Measurements from ENCODE around the gene PAOX.

PAOX gene

GRCh38 chr10:133388236-133388972, 9.3 kb downstream of the PAOX start:
- ATAC-seq (ENCODE audit: low read depth): no peak
- DNase-seq (ENCODE audit: low spot score): peak; percentile 43
- no peak overlapping the region for H3K27ac ChIP-seq (ENCODE audit: poor library complexity, severe bottlenecking)

GRCh38 chr10:133388973-133389818, 10.1 kb downstream of the PAOX start:
- Histone ChIP-seq H3K9me3 (ENCODE audit: severe bottlenecking) (no peaks in the 10 kb centered on the region), H3K4me1 (ENCODE audit: insufficient read depth, poor library complexity, severe bottlenecking) (peaks cover 5% of the 10 kb centered on the region), H3K4me3 (ENCODE audit: severe bottlenecking) (no peak overlapping the region), H3K27ac (ENCODE audit: poor library complexity, severe bottlenecking) (no peak overlapping the region), H3K36me3 (ENCODE audit: low read depth) (no peaks in the 10 kb centered on the region), H3K27me3 (ENCODE audit: insufficient read depth, poor library complexity, severe bottlenecking) (no peaks in the 10 kb centered on the region)
- no peak for ATAC-seq (ENCODE audit: low read depth)
- TF ChIP-seq CTCF (IDR thresholded peaks at IDR 0.05; ENCODE audit: poor library complexity, severe bottlenecking): no peak
- peak; percentile 38 for DNase-seq (ENCODE audit: low spot score)

More at GRCh38 chr10:133388236-133388972, 9.3 kb downstream of the PAOX start:
- Histone ChIP-seq H3K4me3 (ENCODE audit: severe bottlenecking) (no peak overlapping the region), H3K9me3 (ENCODE audit: severe bottlenecking) (no peaks in the 10 kb centered on the region), H3K27me3 (ENCODE audit: insufficient read depth, poor library complexity, severe bottlenecking) (no peaks in the 10 kb centered on the region), H3K36me3 (ENCODE audit: low read depth) (no peaks in the 10 kb centered on the region), H3K4me1 (ENCODE audit: insufficient read depth, poor library complexity, severe bottlenecking) (peaks cover 5% of the 10 kb centered on the region)
- no peak for TF ChIP-seq CTCF (IDR thresholded peaks at IDR 0.05; ENCODE audit: poor library complexity, severe bottlenecking)

GRCh38 chr10:133390597-133391248, 11.7 kb downstream of the PAOX start:
- no peak for TF ChIP-seq CTCF (IDR thresholded peaks at IDR 0.05; ENCODE audit: poor library complexity, severe bottlenecking)
- Histone ChIP-seq H3K9me3 (ENCODE audit: severe bottlenecking) (no peaks in the 10 kb centered on the region), H3K27me3 (ENCODE audit: insufficient read depth, poor library complexity, severe bottlenecking) (no peaks in the 10 kb centered on the region), H3K4me3 (ENCODE audit: severe bottlenecking) (no peak overlapping the region), H3K27ac (ENCODE audit: poor library complexity, severe bottlenecking) (no peak overlapping the region), H3K4me1 (ENCODE audit: insufficient read depth, poor library complexity, severe bottlenecking) (peaks cover 5% of the 10 kb centered on the region), H3K36me3 (ENCODE audit: low read depth) (peaks cover 4% of the 10 kb centered on the region)
- DNase-seq (ENCODE audit: low spot score) (peak; percentile 9), ATAC-seq (ENCODE audit: low read depth) (no peak)

GRCh38 chr10:133391249-133391635, 12.2 kb downstream of the PAOX start:
- Histone ChIP-seq H3K27me3 (ENCODE audit: insufficient read depth, poor library complexity, severe bottlenecking) (no peaks in the 10 kb centered on the region), H3K9me3 (ENCODE audit: severe bottlenecking) (no peaks in the 10 kb centered on the region), H3K36me3 (ENCODE audit: low read depth) (peaks cover 9% of the 10 kb centered on the region), H3K27ac (ENCODE audit: poor library complexity, severe bottlenecking) (no peak overlapping the region), H3K4me1 (ENCODE audit: insufficient read depth, poor library complexity, severe bottlenecking) (peaks cover 5% of the 10 kb centered on the region), H3K4me3 (ENCODE audit: severe bottlenecking) (no peak overlapping the region)
- DNase-seq (ENCODE audit: low spot score) (peak; percentile 39), ATAC-seq (ENCODE audit: low read depth) (no peak)
- no peak for TF ChIP-seq CTCF (IDR thresholded peaks at IDR 0.05; ENCODE audit: poor library complexity, severe bottlenecking)

All from RWPE2 (cell line).